CD4-positive, CD25-positive, alpha-beta regulatory T cell (primary cell): ENCODE results near the gene GUK1. TPM values are rescaled to one million over a fixed set of nuclear protein-coding genes. Genes with fewer than 3 reads are reported as not detected.

Experiments used
- ATAC-seq, 2 donors: fragments of 150-1000 bp; cut with Tn5 transposase; one replicate each; pipeline ENCODE4 v1.10.0; 2021; ENCODE audit warnings: low read depth in 2 of 2, moderate number of reproducible peaks in 2 of 2, moderate library complexity in 1 of 2
- DNase-seq, 3 donors: peaks; one replicate each; pipeline versions ENCODE4 v3.0.0 to v3.0.0-alpha.2; 2012 to 2022; ENCODE audit warnings: mixed read lengths in 1 of 3
- H3K27ac ChIP-seq: one replicate; pipeline ENCODE4 v1.7.0; 2013; ENCODE audit warnings: mild to moderate bottlenecking, low read length; ENCODE audit not compliant: insufficient read depth, poor library complexity, severe bottlenecking
- H3K27me3 ChIP-seq: one replicate; pipeline ENCODE4 v1.7.0; 2013; ENCODE audit warnings: low read length; ENCODE audit not compliant: control insufficient read depth, insufficient read depth
- H3K36me3 ChIP-seq: one replicate; pipeline ENCODE4 v1.7.0; 2013; ENCODE audit warnings: mild to moderate bottlenecking, low read length, moderate library complexity; ENCODE audit not compliant: control insufficient read depth, insufficient read depth
- H3K4me1 ChIP-seq: 2 replicates; pipeline ENCODE4 v1.7.0; 2013; ENCODE audit warnings: mild to moderate bottlenecking, low read length; ENCODE audit not compliant: insufficient read depth, control insufficient read depth, poor library complexity, severe bottlenecking
- H3K4me3 ChIP-seq: one replicate; pipeline ENCODE4 v1.7.0; 2013; ENCODE audit warnings: low read depth, mild to moderate bottlenecking, low read length, moderate library complexity
- H3K9me3 ChIP-seq, 2 experiments: 1 replicate in 1 of 2; 2 replicates in 1 of 2; pipeline ENCODE4 v1.7.0; 2013; ENCODE audit warnings: low read length in 2 of 2, mild to moderate bottlenecking in 1 of 2, moderate library complexity in 1 of 2; ENCODE audit not compliant: control insufficient read depth in 2 of 2
- H3K27ac Mint-ChIP-seq, 3 donors: one replicate each; pipeline ENCODE4 v1.8.0; 2020 to 2022; ENCODE audit warnings: mild to moderate bottlenecking in 3 of 3, mixed read lengths in 3 of 3, moderate library complexity in 2 of 3
- H3K27me3 Mint-ChIP-seq: one replicate; pipeline ENCODE4 v1.8.0; 2022; ENCODE audit warnings: mild to moderate bottlenecking, mixed read lengths
- H3K36me3 Mint-ChIP-seq: one replicate; pipeline ENCODE4 v1.8.0; 2020; ENCODE audit warnings: mixed read lengths
- H3K4me1 Mint-ChIP-seq, 4 donors: one replicate each; pipeline ENCODE4 v1.8.0; 2020 to 2022; ENCODE audit warnings: mixed read lengths in 4 of 4, mild to moderate bottlenecking in 1 of 4
- H3K4me3 Mint-ChIP-seq, 4 donors: one replicate each; pipeline ENCODE4 v1.8.0; 2020 to 2022; ENCODE audit warnings: mild to moderate bottlenecking in 4 of 4, mixed read lengths in 4 of 4, moderate library complexity in 3 of 4
- H3K9me3 Mint-ChIP-seq, 7 donors: one replicate each; pipeline ENCODE4 v1.8.0; 2020 to 2022; ENCODE audit warnings: mixed read lengths in 7 of 7, mild to moderate bottlenecking in 3 of 7, moderate library complexity in 2 of 7
- polyA plus RNA-seq, 4 donors: library from polyadenylated mRNA; unstranded; fragments of 300-500 nt; fragmentation: Illumina TruSeq; gene quantifications; one replicate each; pipeline ENCODE4 v1.2.3, GENCODE V29; 2021
- total RNA-seq: library from RNA; stranded (reverse); gene quantifications from one replicate; pipeline ENCODE4 v1.2.3, GENCODE V29; 2022

GUK1 gene
- total and polyA plus RNA-seq, 5 donors from 2014 or later = 270 to 413 (median 350) TPM

- Mint-ChIP-seq H3K4me1 (peaks cover 0 to 4% (median 1%) of the 10 kb centered on the region in 4 donors), H3K27me3 (peaks cover 30% of the 10 kb centered on the region), H3K9me3 (peaks cover 0 to 4% (median 0%) of the 10 kb centered on the region in 7 donors), H3K4me3 (peak overlapping the region in 1 of 4 donors; percentile 35), H3K27ac (peak overlapping the region in 1 of 3 donors; percentile 16), H3K36me3 (no peaks in the 10 kb centered on the region)
- Histone ChIP-seq H3K27ac (no peak overlapping the region), H3K4me1 (no peaks in the 10 kb centered on the region), H3K36me3 (no peaks in the 10 kb centered on the region), H3K4me3 (no peak overlapping the region), H3K9me3 (no peaks in the 10 kb centered on the region), H3K27me3 (peaks cover 2% of the 10 kb centered on the region)
- ATAC-seq = no peak
- DNase-seq = no peak
These were observed 19.1 kb upstream of the GUK1 start for GRCh38 chr1:228120857-228121489.

GRCh38 chr1:228122921-228123441 is 17.1 kb upstream of the GUK1 start:
- H3K4me1 ChIP-seq = no peaks in the 10 kb centered on the region
- no peaks in the 10 kb centered on the region for H3K36me3 ChIP-seq
- Mint-ChIP-seq H3K27ac (no peak overlapping the region), H3K4me3 (no peak overlapping the region), H3K9me3 (peaks cover 0 to 4% (median 0%) of the 10 kb centered on the region in 7 donors), H3K27me3 (peaks cover 46% of the 10 kb centered on the region), H3K4me1 (peaks cover 0 to 4% (median 1%) of the 10 kb centered on the region in 4 donors), H3K36me3 (no peaks in the 10 kb centered on the region)
- no peak overlapping the region for H3K27ac ChIP-seq
- no peaks in the 10 kb centered on the region for H3K9me3 ChIP-seq
- H3K27me3 ChIP-seq = peaks cover 2% of the 10 kb centered on the region
- no peak overlapping the region for H3K4me3 ChIP-seq
- ATAC-seq = no peak
- no peak for DNase-seq

- Histone ChIP-seq H3K36me3 (no peaks in the 10 kb centered on the region), H3K27me3 (peaks cover 2% of the 10 kb centered on the region), H3K27ac (no peak overlapping the region), H3K4me3 (no peak overlapping the region), H3K9me3 (no peaks in the 10 kb centered on the region), H3K4me1 (no peaks in the 10 kb centered on the region)
- no peaks in the 10 kb centered on the region for H3K36me3 Mint-ChIP-seq
- DNase-seq (no peak), ATAC-seq (no peak)
- H3K27me3 Mint-ChIP-seq = peaks cover 51% of the 10 kb centered on the region
- H3K4me1 Mint-ChIP-seq = peaks cover 0 to 4% (median 1%) of the 10 kb centered on the region in 4 donors
- H3K9me3 Mint-ChIP-seq = peaks cover 0 to 4% (median 0%) of the 10 kb centered on the region in 7 donors
- no peak overlapping the region for H3K4me3 Mint-ChIP-seq
- no peak overlapping the region for H3K27ac Mint-ChIP-seq
These were observed 16.6 kb upstream of the GUK1 start for GRCh38 chr1:228123505-228123904.

GRCh38 chr1:228125185-228125584 is 14.9 kb upstream of the GUK1 start:
- DNase-seq (no peak), ATAC-seq (no peak)
- Histone ChIP-seq H3K36me3 (no peaks in the 10 kb centered on the region), H3K27me3 (peaks cover 2% of the 10 kb centered on the region), H3K9me3 (no peaks in the 10 kb centered on the region), H3K4me1 (no peaks in the 10 kb centered on the region), H3K27ac (no peak overlapping the region), H3K4me3 (no peak overlapping the region)
- H3K36me3 Mint-ChIP-seq = no peaks in the 10 kb centered on the region
- peaks cover 0 to 4% (median 1%) of the 10 kb centered on the region in 4 donors for H3K4me1 Mint-ChIP-seq
- H3K9me3 Mint-ChIP-seq = peaks cover 0 to 4% (median 0%) of the 10 kb centered on the region in 7 donors
- H3K4me3 Mint-ChIP-seq = no peak overlapping the region
- H3K27ac Mint-ChIP-seq = no peak overlapping the region
- peaks cover 61% of the 10 kb centered on the region for H3K27me3 Mint-ChIP-seq

- Histone ChIP-seq H3K36me3 (no peaks in the 10 kb centered on the region), H3K27me3 (peaks cover 6% of the 10 kb centered on the region), H3K4me1 (peaks cover 4% of the 10 kb centered on the region), H3K9me3 (no peaks in the 10 kb centered on the region), H3K4me3 (no peak overlapping the region), H3K27ac (no peak overlapping the region)
- no peaks in the 10 kb centered on the region for H3K9me3 Mint-ChIP-seq
- H3K4me1 Mint-ChIP-seq = peaks cover 2 to 8% (median 5%) of the 10 kb centered on the region in 4 donors
- no peak for ATAC-seq
- no peak for DNase-seq
- H3K27ac Mint-ChIP-seq = no peak overlapping the region
- no peak overlapping the region for H3K4me3 Mint-ChIP-seq
- peaks cover 69% of the 10 kb centered on the region for H3K27me3 Mint-ChIP-seq
- H3K36me3 Mint-ChIP-seq = no peaks in the 10 kb centered on the region
These were observed 8.3 kb upstream of the GUK1 start for GRCh38 chr1:228131766-228132165.

GRCh38 chr1:228134591-228134990 is 5.5 kb upstream of the GUK1 start:
- peaks cover 66% of the 10 kb centered on the region for H3K27me3 Mint-ChIP-seq
- H3K4me1 Mint-ChIP-seq = peaks cover 3 to 11% (median 7%) of the 10 kb centered on the region in 4 donors
- no peak overlapping the region for H3K27ac Mint-ChIP-seq

GRCh38 chr1:228136901-228137300 is 3.2 kb upstream of the GUK1 start:
- Histone ChIP-seq H3K36me3 (no peaks in the 10 kb centered on the region), H3K9me3 (no peaks in the 10 kb centered on the region), H3K4me3 (no peak overlapping the region), H3K27ac (no peak overlapping the region), H3K27me3 (peaks cover 8% of the 10 kb centered on the region), H3K4me1 (peaks cover 17% of the 10 kb centered on the region)
- ATAC-seq = no peak
- H3K4me3 Mint-ChIP-seq = peak overlapping the region in 2 of 4 donors; percentile 42 to 73
- peaks cover 56% of the 10 kb centered on the region for H3K27me3 Mint-ChIP-seq
- no peaks in the 10 kb centered on the region for H3K9me3 Mint-ChIP-seq
- DNase-seq = no peak
- H3K36me3 Mint-ChIP-seq = no peaks in the 10 kb centered on the region
- H3K4me1 Mint-ChIP-seq = peaks cover 0 to 19% (median 5%) of the 10 kb centered on the region in 4 donors
- no peak overlapping the region for H3K27ac Mint-ChIP-seq

More at GRCh38 chr1:228134591-228134990, 5.5 kb upstream of the GUK1 start:
- no peak for ATAC-seq
- H3K27ac ChIP-seq = no peak overlapping the region
- H3K9me3 ChIP-seq = no peaks in the 10 kb centered on the region
- peaks cover 7% of the 10 kb centered on the region for H3K4me1 ChIP-seq
- H3K27me3 ChIP-seq = peaks cover 8% of the 10 kb centered on the region
- H3K36me3 ChIP-seq = no peaks in the 10 kb centered on the region
- no peaks in the 10 kb centered on the region for H3K9me3 Mint-ChIP-seq
- no peak overlapping the region for H3K4me3 Mint-ChIP-seq
- no peak for DNase-seq
- no peaks in the 10 kb centered on the region for H3K36me3 Mint-ChIP-seq
- no peak overlapping the region for H3K4me3 ChIP-seq
